IgD-negative memory B cell (primary cell): ENCODE measurements around the gene TEX12. TPM values are rescaled to one million over a fixed set of nuclear protein-coding genes. Genes with fewer than 3 reads are reported as not detected.
"Not testable (repeated sequence)": the region's sequence is repeated elsewhere in the genome, so short reads cannot be mapped to it uniquely, and the experiment has no call there.

Experiments
- H3K27ac Mint-ChIP-seq, 3 donors: one replicate each; pipeline ENCODE4 v1.8.0; 2020 to 2022; ENCODE audit warnings: mild to moderate bottlenecking in 3 of 3, mixed read lengths in 3 of 3, moderate library complexity in 1 of 3
- H3K27me3 Mint-ChIP-seq: one replicate; pipeline ENCODE4 v1.8.0; 2021; ENCODE audit warnings: mixed read lengths
- H3K36me3 Mint-ChIP-seq: one replicate; pipeline ENCODE4 v1.8.0; 2020; ENCODE audit warnings: mild to moderate bottlenecking, mixed read lengths
- H3K4me1 Mint-ChIP-seq, 3 donors: one replicate each; pipeline ENCODE4 v1.8.0; 2020 to 2022; ENCODE audit warnings: mixed read lengths in 3 of 3, mild to moderate bottlenecking in 1 of 3
- H3K4me3 Mint-ChIP-seq, 4 donors: one replicate each; pipeline ENCODE4 v1.8.0; 2020 to 2022; ENCODE audit warnings: mild to moderate bottlenecking in 4 of 4, mixed read lengths in 4 of 4, moderate library complexity in 3 of 4
- H3K9me3 Mint-ChIP-seq, 3 donors: one replicate each; pipeline ENCODE4 v1.8.0; 2020 to 2021; ENCODE audit warnings: mixed read lengths in 3 of 3, mild to moderate bottlenecking in 1 of 3
- polyA plus RNA-seq: library from polyadenylated mRNA; unstranded; fragments of 300-500 nt; fragmentation: Illumina TruSeq; gene quantifications from one replicate; pipeline ENCODE4 v1.2.3, GENCODE V29; 2021

TEX12 gene
- polyA plus RNA-seq, 1 donor from 2014 or later: 0.20 TPM

DNA sequence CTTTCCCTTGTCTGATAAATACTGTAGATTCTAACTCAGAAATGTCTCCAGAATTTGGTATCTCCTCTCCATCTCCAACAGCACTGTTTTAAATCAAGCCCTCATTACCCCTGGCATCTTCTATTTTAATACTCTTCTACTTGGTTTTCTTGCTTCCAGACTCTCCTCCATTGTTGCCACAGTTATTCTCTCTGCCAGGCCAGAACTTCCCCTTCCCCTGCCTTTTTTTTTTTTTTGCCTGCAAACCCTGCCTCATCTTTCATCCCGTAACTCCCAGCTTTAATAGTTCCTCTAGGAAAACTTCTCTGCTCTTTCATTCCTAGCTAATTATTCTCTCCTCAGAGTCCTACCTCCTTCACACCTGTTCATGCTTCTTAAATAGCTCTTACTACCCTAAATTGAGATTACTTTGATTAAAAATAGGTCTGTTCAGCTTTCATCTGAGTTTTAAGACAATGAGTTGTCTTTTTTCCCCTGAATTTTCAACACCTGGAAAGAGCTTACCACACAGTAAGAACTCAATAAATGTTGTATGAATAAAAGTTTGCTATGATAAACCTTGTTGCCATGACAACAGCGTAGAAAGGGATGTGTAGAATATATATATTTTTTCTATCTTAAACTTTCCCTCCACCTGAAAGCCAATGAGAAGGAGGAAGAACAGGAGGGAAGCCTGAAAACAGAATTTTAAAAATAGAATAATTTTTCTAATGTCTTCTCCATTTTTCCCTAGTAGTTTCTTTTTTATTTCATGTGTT, 6.9 kb upstream of the TEX12 start:
- H3K36me3 Mint-ChIP-seq: no peaks in the 10 kb centered on the region
- H3K4me3 Mint-ChIP-seq: no peak overlapping the region
- H3K27me3 Mint-ChIP-seq: peaks cover 11% of the 10 kb centered on the region
- peaks cover 0 to 7% (median 0%) of the 10 kb centered on the region in 3 donors for H3K4me1 Mint-ChIP-seq
- H3K27ac Mint-ChIP-seq: no peak overlapping the region
- peaks cover 0 to 1% (median 0%) of the 10 kb centered on the region in 3 donors for H3K9me3 Mint-ChIP-seq

DNA sequence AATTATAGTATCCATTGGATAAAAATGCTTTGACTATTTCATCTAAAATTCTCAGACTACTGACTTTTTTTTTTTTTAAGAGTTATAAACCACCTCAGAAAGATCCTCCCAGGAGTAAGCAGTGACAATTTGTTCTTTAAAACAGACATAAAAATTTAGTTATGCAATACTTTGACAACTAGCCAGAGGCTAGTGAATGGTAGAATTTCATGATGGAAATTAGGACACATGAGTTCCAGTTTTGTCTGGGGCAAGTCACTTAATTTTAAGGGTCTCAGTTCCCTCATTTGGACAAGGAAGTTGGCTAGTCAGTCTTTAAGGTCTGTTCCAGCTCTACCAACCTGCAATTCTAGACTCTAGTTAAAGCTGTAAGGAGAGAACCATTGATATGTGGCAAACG, 6.2 kb upstream of the TEX12 start:
- peaks cover 11% of the 10 kb centered on the region for H3K27me3 Mint-ChIP-seq
- H3K4me1 Mint-ChIP-seq: peaks cover 0 to 7% (median 0%) of the 10 kb centered on the region in 3 donors
- H3K36me3 Mint-ChIP-seq: no peaks in the 10 kb centered on the region
- H3K4me3 Mint-ChIP-seq: no peak overlapping the region
- no peak overlapping the region for H3K27ac Mint-ChIP-seq
- peaks cover 0 to 1% (median 0%) of the 10 kb centered on the region in 3 donors for H3K9me3 Mint-ChIP-seq

DNA sequence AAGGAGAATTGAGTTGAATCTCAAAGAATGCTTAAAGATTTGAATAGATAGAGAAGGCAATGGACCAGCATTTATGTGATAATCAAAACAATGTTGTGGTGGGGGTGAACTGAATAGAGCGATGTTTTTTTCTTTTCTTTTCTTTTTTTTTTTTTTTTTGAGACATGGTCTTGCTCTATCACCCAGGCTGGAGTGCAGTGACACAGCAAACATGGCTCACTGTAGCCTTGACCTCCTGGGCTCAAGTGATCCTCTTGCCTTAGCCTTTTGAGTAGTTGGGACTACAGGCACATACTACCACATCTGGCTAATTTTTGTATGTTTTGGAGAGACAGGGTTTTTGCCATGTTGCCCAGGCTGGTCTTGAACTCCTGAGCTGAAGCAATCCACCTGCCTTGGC, 5.0 kb upstream of the TEX12 start:
- H3K9me3 Mint-ChIP-seq, H3K36me3 Mint-ChIP-seq, H3K4me1 Mint-ChIP-seq, H3K4me3 Mint-ChIP-seq: not testable (repeated sequence)
- H3K27me3 Mint-ChIP-seq: peaks cover 11% of the 10 kb centered on the region
- H3K27ac Mint-ChIP-seq: peak overlapping the region in 1 of 3 donors; percentile 69

DNA sequence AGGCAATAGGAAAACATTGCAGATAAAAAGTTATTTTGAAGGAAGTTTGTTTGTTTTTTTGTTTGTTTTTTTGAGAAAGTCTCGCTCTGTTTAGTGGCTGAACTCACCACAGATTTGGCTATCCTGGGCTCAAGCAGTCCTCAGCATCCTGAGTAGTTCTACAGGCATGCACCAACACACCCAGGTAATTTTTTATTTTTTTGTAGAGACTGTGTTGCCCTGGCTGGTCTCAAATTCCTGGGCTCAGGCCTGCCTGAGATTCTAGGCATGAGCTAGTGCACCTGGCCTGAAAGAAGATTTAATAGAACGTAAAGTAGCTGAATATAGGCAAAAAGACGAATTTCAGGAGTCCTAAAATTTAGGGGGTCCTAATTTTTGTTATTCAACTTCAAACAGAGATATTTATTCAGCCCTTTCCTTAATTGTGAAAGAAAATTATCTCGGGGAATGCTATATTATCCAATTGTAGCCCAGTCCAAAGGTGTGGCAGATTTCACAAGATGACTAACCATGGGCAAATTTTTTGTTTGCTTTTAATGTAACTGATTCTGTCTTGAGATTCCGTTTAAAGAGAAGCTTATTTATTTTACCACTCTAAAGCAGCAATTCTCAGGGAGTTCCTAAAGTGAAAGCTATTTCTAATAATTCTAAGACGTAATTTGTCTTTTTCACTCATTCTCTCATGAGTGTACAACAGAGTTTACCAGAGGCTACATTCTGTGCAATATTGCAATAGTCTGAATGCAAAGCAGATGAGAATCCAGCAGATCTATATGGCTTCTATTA, 4.2 kb upstream of the TEX12 start:
- Mint-ChIP-seq H3K9me3 (peaks cover 0 to 2% (median 1%) of the 10 kb centered on the region in 3 donors), H3K4me3 (peak overlapping the region in 1 of 4 donors; percentile 22), H3K4me1 (peaks cover 0 to 7% (median 0%) of the 10 kb centered on the region in 3 donors), H3K36me3 (no peaks in the 10 kb centered on the region), H3K27me3 (peaks cover 15% of the 10 kb centered on the region), H3K27ac (peak overlapping the region in 1 of 3 donors; percentile 69)

DNA sequence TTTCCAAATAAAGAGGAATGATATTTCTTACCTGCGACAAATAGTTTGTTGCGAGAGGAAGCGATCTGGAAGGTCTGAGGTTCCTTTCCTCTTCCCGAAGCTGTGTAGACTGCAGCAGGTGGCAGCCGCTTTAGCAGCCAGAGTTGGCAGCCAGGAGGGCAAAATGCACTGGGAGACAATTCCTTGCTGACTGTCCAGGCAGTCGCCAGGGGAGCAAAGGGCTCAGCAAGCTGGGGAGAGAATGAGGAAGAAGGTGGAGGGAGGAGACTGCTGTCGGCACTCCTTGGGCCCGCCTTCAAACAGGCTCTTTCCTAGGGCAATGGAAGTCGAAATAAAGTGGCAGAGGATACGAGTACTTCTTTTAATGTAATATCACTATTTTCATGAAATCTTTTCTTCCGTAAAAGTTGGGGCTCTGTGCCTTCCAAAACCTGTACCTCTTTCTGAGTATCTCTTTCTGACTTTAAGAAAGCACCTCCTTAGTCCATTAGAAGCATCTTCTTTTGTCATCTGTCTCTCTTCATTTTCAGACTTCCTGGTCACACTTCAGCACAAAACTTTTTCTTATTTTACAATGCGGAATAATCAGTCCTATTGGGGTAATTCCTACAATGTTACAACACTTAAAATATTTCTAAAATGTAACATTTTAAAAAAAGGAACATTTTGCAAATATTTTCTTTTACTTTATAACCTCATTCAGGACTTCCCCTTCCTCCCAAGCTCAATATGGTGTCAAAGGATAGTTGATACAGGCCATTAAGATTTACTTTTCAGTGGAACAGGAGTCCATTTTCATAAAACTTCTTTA, 3.1 kb upstream of the TEX12 start, which contains the start of gene IL18:
Gene IL18, minus strand, starts transcription at position 220 of the 811 bp plus-strand sequence. CDS start 9,041 bp downstream, outside the sequence.
- Mint-ChIP-seq H3K4me1 (peaks cover 0 to 5% (median 0%) of the 10 kb centered on the region in 3 donors), H3K36me3 (no peaks in the 10 kb centered on the region), H3K27me3 (peaks cover 15% of the 10 kb centered on the region), H3K9me3 (peaks cover 0 to 2% (median 1%) of the 10 kb centered on the region in 3 donors), H3K4me3 (peak within 1 kb of the TSS in 3 of 4 donors; percentile 44 to 85 (median 44)), H3K27ac (peak within 1 kb of the TSS in 1 of 3 donors; percentile 25)

DNA sequence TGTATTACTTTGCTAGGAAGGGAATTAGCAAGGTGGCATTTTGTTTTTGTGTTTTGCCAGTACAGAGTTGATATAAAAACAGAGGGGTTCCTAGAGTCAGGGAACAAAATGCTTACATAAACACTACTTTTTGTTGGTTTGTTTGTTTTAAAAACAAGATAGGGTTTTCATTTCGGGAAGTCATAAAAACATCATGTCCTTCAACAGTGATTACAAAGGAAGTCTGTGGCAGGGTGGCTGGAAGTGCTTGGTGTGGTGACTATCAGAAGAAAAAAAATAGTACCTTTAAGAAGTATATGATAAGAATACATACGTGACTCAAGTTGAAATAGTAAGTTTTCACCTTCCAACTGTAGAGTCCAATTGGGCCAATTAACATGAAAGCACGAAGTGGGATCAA, 2.1 kb upstream of the TEX12 start:
- no peaks in the 10 kb centered on the region for H3K36me3 Mint-ChIP-seq
- H3K9me3 Mint-ChIP-seq: peaks cover 0 to 2% (median 1%) of the 10 kb centered on the region in 3 donors
- H3K27ac Mint-ChIP-seq: no peak overlapping the region
- no peak overlapping the region for H3K4me3 Mint-ChIP-seq
- H3K4me1 Mint-ChIP-seq: peaks cover 0 to 2% (median 0%) of the 10 kb centered on the region in 3 donors
- H3K27me3 Mint-ChIP-seq: peaks cover 15% of the 10 kb centered on the region

DNA sequence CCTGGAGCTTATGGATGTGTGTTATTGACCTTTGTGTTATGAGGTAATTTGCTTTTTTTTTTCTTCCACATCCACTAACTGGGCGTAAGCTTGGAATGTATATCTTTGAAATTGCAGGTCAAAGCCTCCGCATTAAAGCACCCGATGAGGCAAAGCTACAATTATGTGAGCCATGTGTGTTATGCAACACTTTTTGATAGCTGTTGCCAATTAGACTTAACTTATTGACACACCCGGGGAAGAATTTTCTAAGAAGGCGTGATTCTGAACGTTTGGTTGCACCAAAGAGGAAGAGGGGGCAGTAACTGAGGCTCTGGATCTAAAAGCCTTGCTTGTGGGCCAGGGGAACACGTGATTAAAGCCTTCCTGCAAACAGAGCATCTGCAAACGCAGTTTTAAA, 610 bp upstream of the TEX12 start:
- no peak overlapping the region for H3K27ac Mint-ChIP-seq
- H3K36me3 Mint-ChIP-seq: no peaks in the 10 kb centered on the region
- peaks cover 0 to 2% (median 0%) of the 10 kb centered on the region in 3 donors for H3K4me1 Mint-ChIP-seq
- H3K27me3 Mint-ChIP-seq: peaks cover 15% of the 10 kb centered on the region
- peaks cover 0 to 2% (median 1%) of the 10 kb centered on the region in 3 donors for H3K9me3 Mint-ChIP-seq
- no peak overlapping the region for H3K4me3 Mint-ChIP-seq

DNA sequence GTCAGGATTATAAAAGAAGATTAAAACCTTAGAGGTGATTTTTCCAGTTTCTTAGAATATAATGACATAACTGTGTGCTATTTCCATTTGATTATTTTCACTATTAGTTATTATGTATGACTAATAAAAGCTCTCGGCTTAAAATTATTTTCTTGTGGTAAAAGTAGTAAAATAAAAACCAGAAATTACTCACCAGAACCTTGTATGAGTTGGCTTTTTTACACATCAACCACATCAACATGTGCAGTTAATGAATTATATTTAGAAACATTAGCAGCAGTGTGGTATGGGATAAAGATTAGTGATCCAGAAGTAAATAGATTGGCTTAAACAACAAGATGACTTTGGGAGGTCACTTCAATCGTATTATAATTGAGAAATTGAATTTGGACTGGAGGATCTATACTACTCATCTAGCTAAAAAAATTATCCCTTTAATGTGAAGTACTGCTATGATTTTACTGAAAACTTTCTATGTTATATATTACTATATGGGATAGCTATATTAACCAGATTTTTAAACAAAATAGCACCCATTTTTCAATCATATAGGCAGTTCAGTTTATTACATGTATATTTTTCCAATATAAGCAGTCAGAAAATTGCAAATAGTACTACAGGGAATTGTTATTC, 5.3 kb downstream of the TEX12 start:
- H3K4me1 Mint-ChIP-seq: peaks cover 7 to 10% (median 9%) of the 10 kb centered on the region in 3 donors

DNA sequence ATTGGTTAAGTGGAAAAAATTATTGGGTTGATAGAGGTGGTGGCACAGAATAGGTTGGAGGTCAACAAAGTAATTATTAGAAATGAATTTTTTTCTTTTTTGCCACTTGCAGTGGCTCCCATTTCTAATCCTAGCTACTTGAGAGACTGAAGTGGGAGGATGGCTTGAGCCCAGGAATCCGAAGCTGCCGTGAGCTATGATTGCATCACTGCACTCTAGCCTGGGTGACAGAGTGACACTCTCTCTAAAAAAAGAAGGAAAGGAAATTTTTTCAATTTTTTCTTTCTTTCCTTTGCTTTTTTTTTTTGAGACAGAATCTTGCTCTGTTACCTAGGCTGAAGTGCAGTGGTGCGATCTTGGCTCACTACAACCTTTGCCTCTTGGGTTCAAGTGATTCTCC, 6.0 kb downstream of the TEX12 start:
- H3K27me3 Mint-ChIP-seq: peaks cover 6% of the 10 kb centered on the region
- H3K4me1 Mint-ChIP-seq: peaks cover 7 to 11% (median 10%) of the 10 kb centered on the region in 3 donors
- H3K4me3 Mint-ChIP-seq: no peak overlapping the region
- H3K9me3 Mint-ChIP-seq: no peaks in the 10 kb centered on the region
- H3K27ac Mint-ChIP-seq: no peak overlapping the region
- peaks cover 2% of the 10 kb centered on the region for H3K36me3 Mint-ChIP-seq

More for the DNA sequence above, 5.3 kb downstream of the TEX12 start:
- Mint-ChIP-seq H3K36me3 (peaks cover 2% of the 10 kb centered on the region), H3K4me3 (no peak overlapping the region), H3K27me3 (peaks cover 7% of the 10 kb centered on the region), H3K27ac (no peak overlapping the region), H3K9me3 (no peaks in the 10 kb centered on the region)

DNA sequence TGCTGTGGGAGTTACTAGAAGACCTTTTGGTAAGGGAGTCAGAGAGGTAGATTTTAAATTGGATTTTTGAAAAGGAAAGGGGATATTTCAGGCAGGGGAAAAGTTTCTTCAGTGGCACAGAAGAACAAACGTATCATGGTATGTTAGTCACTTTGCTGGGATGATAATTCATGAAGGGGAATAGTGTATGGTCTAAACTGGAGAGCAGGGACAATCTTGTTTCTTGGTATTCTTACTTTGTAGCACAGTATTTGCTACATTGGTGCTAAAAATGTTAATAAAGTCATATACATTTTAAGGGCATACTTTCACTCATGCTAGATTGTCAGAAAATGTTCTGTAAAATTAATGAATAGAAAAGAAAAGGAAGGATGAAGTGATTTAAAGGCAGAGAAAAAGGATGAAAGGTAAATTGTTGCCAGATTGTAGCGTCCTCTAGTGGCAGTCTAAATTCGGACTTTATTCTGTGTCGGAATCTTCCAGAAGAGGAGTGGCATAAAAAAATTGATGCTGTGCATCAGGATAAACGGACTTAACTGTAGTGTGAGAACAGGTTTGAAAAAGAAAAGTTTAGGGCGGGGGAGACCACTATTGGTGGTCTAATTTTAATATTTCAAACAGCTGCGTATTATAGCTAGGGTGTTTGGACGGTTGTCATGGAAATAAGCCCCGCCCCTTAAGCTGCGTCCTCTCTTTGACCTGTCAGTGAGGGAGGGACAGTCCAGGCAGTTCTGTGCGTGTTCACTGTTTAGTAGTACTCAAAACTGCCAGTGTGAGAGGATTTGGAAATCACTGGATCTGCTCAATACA, 7.8 kb downstream of the TEX12 start, which contains the start of gene BCO2:
Gene BCO2, plus strand, starts transcription at position 724 of the 810 bp plus-strand sequence. CDS start 90 bp downstream, outside the sequence.
- Mint-ChIP-seq H3K4me3 (peak within 1 kb of the TSS in 3 of 4 donors; percentile 1 to 46 (median 13)), H3K4me1 (peaks cover 19 to 24% (median 22%) of the 10 kb centered on the region in 3 donors), H3K27me3 (peaks cover 6% of the 10 kb centered on the region), H3K27ac (peak within 1 kb of the TSS in 2 of 3 donors; percentile 1 to 19), H3K36me3 (peaks cover 2% of the 10 kb centered on the region), H3K9me3 (no peaks in the 10 kb centered on the region)

DNA sequence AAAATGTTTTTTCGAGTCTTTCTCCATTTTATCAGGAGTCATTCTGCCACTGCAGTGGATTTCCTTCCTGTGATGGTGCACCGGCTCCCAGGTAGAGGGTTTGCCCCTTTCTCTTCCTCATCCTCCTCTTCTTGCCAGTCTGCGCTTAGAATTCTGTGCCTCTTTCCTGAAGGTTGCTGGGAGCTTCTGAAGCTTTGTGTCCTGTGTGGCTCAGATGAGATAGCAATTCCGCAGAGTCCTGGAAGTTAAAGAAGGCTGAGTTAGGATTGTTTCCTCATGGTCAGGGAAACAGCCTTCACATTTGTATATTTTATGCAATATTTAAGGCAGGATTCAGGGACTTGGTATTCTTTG, 8.4 kb downstream of the TEX12 start:
- Mint-ChIP-seq H3K4me3 (peak overlapping the region in 1 of 4 donors; percentile 46), H3K36me3 (peaks cover 2% of the 10 kb centered on the region), H3K27me3 (peaks cover 6% of the 10 kb centered on the region), H3K9me3 (no peaks in the 10 kb centered on the region), H3K27ac (no peak overlapping the region), H3K4me1 (peaks cover 19 to 24% (median 22%) of the 10 kb centered on the region in 3 donors)

DNA sequence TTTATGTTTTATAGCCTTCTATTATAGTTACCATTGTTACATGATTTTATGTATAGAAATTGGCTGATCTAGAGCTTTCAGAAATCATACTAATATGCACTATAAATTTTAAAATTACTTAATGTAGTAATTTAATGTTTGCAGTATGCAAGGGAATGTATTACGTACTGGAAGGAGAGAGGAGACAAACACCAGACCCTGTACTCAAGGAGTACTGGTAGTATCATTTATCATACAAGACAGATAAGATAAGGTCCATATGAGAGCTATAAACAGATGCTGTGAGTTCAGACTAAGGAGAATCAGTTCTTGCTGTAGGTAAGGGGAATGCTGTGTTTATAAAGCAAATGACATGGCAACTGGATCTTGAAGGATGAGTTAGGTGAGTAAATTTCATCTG, 8.9 kb downstream of the TEX12 start:
- H3K36me3 Mint-ChIP-seq: peaks cover 2% of the 10 kb centered on the region
- H3K9me3 Mint-ChIP-seq: no peaks in the 10 kb centered on the region
- H3K27me3 Mint-ChIP-seq: peaks cover 6% of the 10 kb centered on the region
- peaks cover 19 to 24% (median 22%) of the 10 kb centered on the region in 3 donors for H3K4me1 Mint-ChIP-seq
- no peak overlapping the region for H3K27ac Mint-ChIP-seq
- H3K4me3 Mint-ChIP-seq: no peak overlapping the region

DNA sequence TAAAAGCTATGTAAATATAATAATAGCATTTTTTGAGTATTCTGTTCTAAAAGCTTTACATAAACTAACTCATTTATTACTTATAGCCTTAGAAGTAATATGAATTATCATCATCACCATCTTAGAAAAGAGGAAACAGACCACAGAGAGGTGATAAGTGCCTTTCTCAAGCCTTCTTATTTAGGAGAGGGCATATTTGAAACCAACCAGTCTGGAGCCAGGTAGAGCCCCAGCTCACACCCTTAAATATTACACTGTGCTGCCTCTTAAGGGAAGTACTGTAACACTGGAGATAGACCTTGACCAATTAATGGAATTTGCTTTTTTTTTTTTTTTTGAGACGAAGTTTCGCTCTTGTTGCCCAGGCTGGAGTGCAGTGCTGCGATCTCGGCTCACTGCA, 10.4 kb downstream of the TEX12 start:
- no peak overlapping the region for H3K27ac Mint-ChIP-seq
- peaks cover 6% of the 10 kb centered on the region for H3K27me3 Mint-ChIP-seq
- H3K9me3 Mint-ChIP-seq: no peaks in the 10 kb centered on the region
- H3K4me1 Mint-ChIP-seq: peaks cover 21 to 25% (median 24%) of the 10 kb centered on the region in 3 donors
- no peak overlapping the region for H3K4me3 Mint-ChIP-seq
- H3K36me3 Mint-ChIP-seq: peaks cover 2% of the 10 kb centered on the region
